Prostate gland (tissue), 2 donors: ENCODE results near the gene DAZAP1. TPM values are rescaled to one million over a fixed set of nuclear protein-coding genes. Genes with fewer than 3 reads are reported as not detected.

ENCODE experiments used
- DNase-seq: peaks from one replicate; pipeline ENCODE4 v3.0.0-alpha.2; 2019; ENCODE audit warnings: low spot score
- H3K27ac ChIP-seq, 2 donors: fragments of 200-600 bp; sonication (generic); 2 replicates each; pipeline ENCODE4 v1.5.1; 2017 to 2019
- H3K27me3 ChIP-seq: fragments of 200-600 bp; sonication (generic); replicated peaks from 2 replicates; pipeline ENCODE4 v1.5.1; 2019; ENCODE audit not compliant: insufficient read depth
- H3K36me3 ChIP-seq, 2 donors: fragments of 200-600 bp; sonication (generic); 1 replicate in 1 of 2; 2 replicates in 1 of 2; pipeline versions ENCODE4 v1.5.1 to v1.8.1; 2017 to 2019
- H3K4me1 ChIP-seq: fragments of 200-600 bp; sonication (generic); replicated peaks from 2 replicates; pipeline ENCODE4 v1.5.1; 2019
- H3K4me3 ChIP-seq, 2 donors: fragments of 200-600 bp; sonication (generic); 2 replicates each; pipeline ENCODE4 v1.5.1; 2017 to 2019
- H3K9me3 ChIP-seq: fragments of 200-600 bp; sonication (generic); 2 replicates; pipeline ENCODE4 v1.5.1; 2017
- POLR2A ChIP-seq: fragments of 450-650 bp; IDR thresholded peaks from one replicate; pipeline ENCODE4 v1.6.1; 2016; ENCODE audit warnings: antibody characterized with exemption, mild to moderate bottlenecking
- POLR2AphosphoS5 ChIP-seq: sonication (generic); formaldehyde crosslinking; IDR thresholded peaks from one replicate; pipeline ENCODE4 v1.6.1; 2017; ENCODE audit warnings: antibody characterized with exemption
- WGBS: methylation state at CpG from one replicate; pipeline ENCODE4 v1.1.5; 2018; 5-methylcytosine and 5-hydroxymethylcytosine counted together
- intact Hi-C: fragments of 100-400 bp; cut with DNase I; formaldehyde crosslinking; loops from one replicate; pipeline ENCODE4 v1.14.2; 2022
- total RNA-seq, 2 donors: library from RNA; depleted of rRNA; stranded (reverse); fragments of >200 nt; gene quantifications; one replicate each; pipeline ENCODE4 v1.1.0, GENCODE V29; 2016
- TF ChIP-seq, protein P1 (sequence below), 4 experiments: fragments of 200-600 bp in 2 of 4; fragments of 450-650 bp in 2 of 4; sonication (generic) in 2 of 4; IDR thresholded peaks; 1 replicate in 3 of 4; 2 replicates in 1 of 4; pipeline ENCODE4 v1.5.1; 2016 to 2019; ENCODE audit warnings: antibody characterized with exemption in 4 of 4, mild to moderate bottlenecking in 2 of 4, moderate library complexity in 2 of 4

The DAZAP1 gene
- total RNA-seq, 2 donors from 2014 or later = 58.6 to 74.1 TPM

DNA sequence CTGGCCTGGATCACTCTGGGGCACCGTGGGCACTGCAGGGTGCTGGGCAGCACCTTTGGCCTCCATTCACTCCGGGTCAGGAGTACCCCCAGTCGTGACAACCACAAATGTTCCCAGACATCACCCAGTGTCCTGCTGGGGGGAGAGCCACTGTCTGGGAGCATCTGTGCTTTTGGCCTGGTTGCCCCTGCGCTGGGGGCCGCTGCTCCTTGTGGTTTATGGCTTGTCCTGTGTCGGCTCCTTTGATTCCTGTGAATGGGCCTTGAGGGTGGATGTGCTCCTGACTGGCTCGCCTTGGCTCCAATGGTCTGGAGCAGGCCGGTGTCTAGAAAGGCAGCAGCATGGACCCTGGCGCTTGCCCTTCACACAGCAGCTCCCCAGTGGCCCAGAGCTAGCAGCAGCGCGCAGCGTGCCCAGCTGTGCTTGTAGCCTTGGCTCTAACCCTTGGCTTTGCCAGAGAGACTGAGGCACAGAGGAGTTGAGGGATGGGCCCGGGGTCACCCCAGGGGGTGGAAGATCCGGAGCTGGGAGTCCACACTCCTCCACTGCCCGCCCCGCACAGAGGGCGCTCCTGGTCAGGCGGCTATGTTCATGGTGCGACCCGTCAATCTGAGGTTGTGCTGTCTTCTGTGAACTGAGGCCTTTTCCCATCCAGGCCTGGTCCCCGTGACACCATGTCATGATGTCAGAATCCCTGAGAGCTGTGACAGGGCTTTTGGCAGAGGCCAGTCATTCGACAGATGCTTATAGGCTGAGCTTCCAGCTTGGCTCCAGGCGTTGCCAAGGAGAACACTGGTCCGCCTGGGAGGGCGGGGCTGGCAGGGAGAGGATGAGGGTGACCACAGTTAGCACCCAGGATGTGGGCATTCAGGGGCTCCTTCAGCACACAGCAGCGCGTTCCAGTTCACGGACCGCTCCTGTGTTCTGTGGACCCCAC lies 4.1 kb downstream of the DAZAP1 start:
- Histone ChIP-seq H3K9me3 (no peaks in the 10 kb centered on the region), H3K27me3 (no peaks in the 10 kb centered on the region), H3K4me1 (peaks cover 54% of the 10 kb centered on the region), H3K36me3 (no peaks in the 10 kb centered on the region), H3K4me3 (no peak overlapping the region), H3K27ac (peak overlapping the region in 1 of 2 donors; percentile 96)
- WGBS = 65% methylated on average over 25 of the region's 29 CpGs
- intact Hi-C loops = no loop called here
- no peak for TF ChIP-seq POLR2AphosphoS5
- no peak for TF ChIP-seq POLR2A
- TF ChIP-seq, protein P1, sequence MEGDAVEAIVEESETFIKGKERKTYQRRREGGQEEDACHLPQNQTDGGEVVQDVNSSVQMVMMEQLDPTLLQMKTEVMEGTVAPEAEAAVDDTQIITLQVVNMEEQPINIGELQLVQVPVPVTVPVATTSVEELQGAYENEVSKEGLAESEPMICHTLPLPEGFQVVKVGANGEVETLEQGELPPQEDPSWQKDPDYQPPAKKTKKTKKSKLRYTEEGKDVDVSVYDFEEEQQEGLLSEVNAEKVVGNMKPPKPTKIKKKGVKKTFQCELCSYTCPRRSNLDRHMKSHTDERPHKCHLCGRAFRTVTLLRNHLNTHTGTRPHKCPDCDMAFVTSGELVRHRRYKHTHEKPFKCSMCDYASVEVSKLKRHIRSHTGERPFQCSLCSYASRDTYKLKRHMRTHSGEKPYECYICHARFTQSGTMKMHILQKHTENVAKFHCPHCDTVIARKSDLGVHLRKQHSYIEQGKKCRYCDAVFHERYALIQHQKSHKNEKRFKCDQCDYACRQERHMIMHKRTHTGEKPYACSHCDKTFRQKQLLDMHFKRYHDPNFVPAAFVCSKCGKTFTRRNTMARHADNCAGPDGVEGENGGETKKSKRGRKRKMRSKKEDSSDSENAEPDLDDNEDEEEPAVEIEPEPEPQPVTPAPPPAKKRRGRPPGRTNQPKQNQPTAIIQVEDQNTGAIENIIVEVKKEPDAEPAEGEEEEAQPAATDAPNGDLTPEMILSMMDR (IDR thresholded peaks at IDR 0.05) = no peak
- no peak for DNase-seq

GRCh38 chr19:1412323-1412923 lies 5.0 kb downstream of the DAZAP1 start:
- WGBS = 59% methylated on average over 20 of the region's 21 CpGs
- intact Hi-C loops = no loop called here
- no peak for DNase-seq
- Histone ChIP-seq H3K27ac (peak overlapping the region in 1 of 2 donors; percentile 96), H3K4me1 (peaks cover 63% of the 10 kb centered on the region), H3K27me3 (no peaks in the 10 kb centered on the region), H3K36me3 (no peaks in the 10 kb centered on the region), H3K4me3 (no peak overlapping the region), H3K9me3 (no peaks in the 10 kb centered on the region)
- TF ChIP-seq POLR2A (no peak), POLR2AphosphoS5 (no peak)
- TF ChIP-seq, protein P1 (IDR thresholded peaks at IDR 0.05) = no peak

DNA sequence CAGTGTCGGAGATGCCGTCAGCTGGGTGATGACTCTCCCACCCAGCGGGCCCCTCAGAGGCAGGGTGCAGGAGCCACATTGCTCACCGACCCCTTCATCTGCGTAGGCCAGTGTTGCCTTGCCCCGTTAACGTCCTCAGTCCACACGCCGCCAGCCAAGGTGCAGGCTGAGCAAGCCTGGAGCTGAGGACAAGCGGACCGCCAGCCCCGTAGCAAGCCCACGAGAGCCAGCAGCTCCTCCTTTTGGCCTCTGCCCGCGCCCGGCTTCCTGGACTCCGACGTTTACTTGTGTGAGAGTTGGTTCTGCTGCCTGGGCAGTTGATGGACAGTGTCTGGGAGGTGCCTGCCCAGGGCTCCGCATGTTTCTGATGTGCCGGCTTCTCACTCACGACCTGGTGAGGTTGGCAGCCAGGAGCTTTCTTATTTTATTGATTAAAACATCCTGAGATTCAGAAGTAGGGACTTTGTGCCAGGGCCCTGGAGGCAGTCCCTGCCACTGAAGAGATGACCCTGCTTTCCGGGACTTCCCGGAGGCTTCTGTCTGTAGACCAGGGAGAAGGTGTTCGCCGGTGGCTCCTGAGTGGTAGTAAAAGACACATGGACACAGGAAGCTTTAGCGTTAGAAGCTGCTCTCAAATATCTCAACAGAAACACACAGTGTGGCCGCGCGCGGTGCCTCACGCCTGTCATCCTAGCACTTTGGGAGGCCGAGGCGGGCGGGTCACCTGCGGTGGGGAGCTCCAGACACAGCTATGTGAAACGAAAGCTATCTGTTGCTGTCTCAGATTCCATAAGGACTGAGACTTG lies 5.8 kb downstream of the DAZAP1 start:
- intact Hi-C loops = no loop called here

GRCh38 chr19:1416014-1416841 lies 8.8 kb downstream of the DAZAP1 start:
- intact Hi-C loops = no loop called here
- peak; percentile 8 for TF ChIP-seq POLR2A
- TF ChIP-seq, protein P1 (IDR thresholded peaks at IDR 0.05) = no peak
- no peaks in the 10 kb centered on the region for H3K9me3 ChIP-seq
- peaks cover 55% of the 10 kb centered on the region for H3K4me1 ChIP-seq
- peak overlapping the region; percentile 92 to 96 for H3K27ac ChIP-seq
- H3K4me3 ChIP-seq = no peak overlapping the region
- H3K27me3 ChIP-seq = no peaks in the 10 kb centered on the region
- peaks cover 0 to 2% of the 10 kb centered on the region in 2 donors for H3K36me3 ChIP-seq
- no peak for DNase-seq
- whole genome bisulfite sequencing = 54% methylated on average over 28 of the region's 28 CpGs

More for the DNA sequence above, 5.8 kb downstream of the DAZAP1 start:
- 54% methylated on average over 31 of the region's 36 CpGs for WGBS
- no peaks in the 10 kb centered on the region for H3K27me3 ChIP-seq
- H3K27ac ChIP-seq = peak overlapping the region; percentile 92 to 96
- no peak for DNase-seq
- no peak overlapping the region for H3K4me3 ChIP-seq
- peaks cover 71% of the 10 kb centered on the region for H3K4me1 ChIP-seq
- TF ChIP-seq POLR2A (no peak), POLR2AphosphoS5 (no peak)
- TF ChIP-seq, protein P1 (IDR thresholded peaks at IDR 0.05) = no peak
- no peaks in the 10 kb centered on the region for H3K9me3 ChIP-seq
- H3K36me3 ChIP-seq = no peaks in the 10 kb centered on the region
